AG04450 (cell line): ENCODE data around the gene PECR. TPM values are rescaled to one million over a fixed set of nuclear protein-coding genes. Genes with fewer than 3 reads are reported as not detected.

Source experiments
- CTCF ChIA-PET: fragments of 300-600, 350-600 bp; formaldehyde crosslinking; extraction: SDS; loops from one replicate; lab custom pipeline; 2022; ENCODE audit warnings: antibody characterized with exemption, inconsistent platforms; lab: Charles Lee
- POLR2A ChIA-PET: fragments of 350-600 bp; formaldehyde crosslinking; extraction: SDS; loops from one replicate; lab custom pipeline; 2021; ENCODE audit warnings: antibody characterized with exemption, inconsistent platforms; lab: Yijun Ruan, JAX
- DNase-seq: peaks from one replicate; pipeline ENCODE4 v3.0.0-alpha.2; 2011; ENCODE audit warnings: low read depth, low spot score
- H3K27ac ChIP-seq: one replicate; pipeline ENCODE4 v1.5.1; 2012; ENCODE audit warnings: low read depth, low read length, control low read depth
- H3K27me3 ChIP-seq: one replicate; pipeline ENCODE4 v1.6.0; 2012; ENCODE audit warnings: low read length; ENCODE audit not compliant: control insufficient read depth, insufficient read depth
- H3K4me3 ChIP-seq: 2 replicates; pipeline ENCODE4 v1.5.1; 2011; ENCODE audit warnings: mild to moderate bottlenecking, low read depth, low read length, control low read depth
- H3K9me3 ChIP-seq: 2 replicates; pipeline ENCODE4 v1.5.1; 2012; ENCODE audit warnings: low read length; ENCODE audit not compliant: control insufficient read depth, insufficient read depth
- CTCF ChIP-seq: IDR thresholded peaks from 2 replicates; pipeline ENCODE4 v1.5.1; 2011; ENCODE audit warnings: low read depth, low read length, control low read depth, inconsistent platforms
- polyA plus RNA-seq: library from polyadenylated mRNA; depleted of rRNA; stranded (reverse); fragments of >200 nt; gene quantifications from 2 replicates; pipeline ENCODE4 v1.2.3, GENCODE V29; 2011

PECR gene
- polyA plus RNA-seq, 1 experiment, result 16.7 TPM

GRCh38 chr2:216021768-216022565, 59.6 kb downstream of the PECR start:
- POLR2A ChIA-PET, result no interaction called here
- CTCF ChIA-PET, result interaction anchor here (0.6 to 5.9 kb wide), 12 partner anchors 8 to 1061 kb away, joined by 3 to 59 read pairs (median 7); partner anchors contain the start of gene MREG
- H3K4me3 ChIP-seq, result no peak overlapping the region
- no peak for DNase-seq
- H3K27ac ChIP-seq, result no peak overlapping the region
- H3K27me3 ChIP-seq, result no peaks in the 10 kb centered on the region
- no peak for TF ChIP-seq CTCF
- no peaks in the 10 kb centered on the region for H3K9me3 ChIP-seq

GRCh38 chr2:216018709-216019108, 62.9 kb downstream of the PECR start:
- no peak for DNase-seq
- POLR2A ChIA-PET, result no interaction called here

GRCh38 chr2:216017365-216017764, 64.2 kb downstream of the PECR start:
- no peak for DNase-seq
- Histone ChIP-seq H3K4me3 (no peak overlapping the region), H3K27me3 (no peaks in the 10 kb centered on the region), H3K27ac (no peak overlapping the region), H3K9me3 (no peaks in the 10 kb centered on the region)
- ChIA-PET CTCF (interaction anchor here (0.5 to 1.2 kb wide), 3 partner anchors 17 to 93 kb away, joined by 3 to 4 read pairs (median 3); partner anchors contain the start of gene XRCC5), POLR2A (no interaction called here)
- TF ChIP-seq CTCF, result no peak

More at GRCh38 chr2:216018709-216019108, 62.9 kb downstream of the PECR start:
- H3K9me3 ChIP-seq, result no peaks in the 10 kb centered on the region
- no peak overlapping the region for H3K4me3 ChIP-seq
- no peak overlapping the region for H3K27ac ChIP-seq
- TF ChIP-seq CTCF, result no peak
- CTCF ChIA-PET, result no interaction called here
- H3K27me3 ChIP-seq, result no peaks in the 10 kb centered on the region

GRCh38 chr2:216016581-216016980, 65.0 kb downstream of the PECR start:
- no peak overlapping the region for H3K27ac ChIP-seq
- ChIA-PET POLR2A (no interaction called here), CTCF (interaction anchor here (1.2 kb wide), 1 partner anchor 17 kb away, joined by 3 read pairs; no protein-coding TSS in a partner anchor)
- no peaks in the 10 kb centered on the region for H3K27me3 ChIP-seq
- TF ChIP-seq CTCF, result no peak
- DNase-seq, result no peak
- H3K9me3 ChIP-seq, result no peaks in the 10 kb centered on the region
- H3K4me3 ChIP-seq, result no peak overlapping the region
